ENCODE data around the gene POU2AF3.
A peak's percentile ranks its signal among the peaks of the same experiment; 100 is the strongest.

POU2AF3 gene

DNA sequence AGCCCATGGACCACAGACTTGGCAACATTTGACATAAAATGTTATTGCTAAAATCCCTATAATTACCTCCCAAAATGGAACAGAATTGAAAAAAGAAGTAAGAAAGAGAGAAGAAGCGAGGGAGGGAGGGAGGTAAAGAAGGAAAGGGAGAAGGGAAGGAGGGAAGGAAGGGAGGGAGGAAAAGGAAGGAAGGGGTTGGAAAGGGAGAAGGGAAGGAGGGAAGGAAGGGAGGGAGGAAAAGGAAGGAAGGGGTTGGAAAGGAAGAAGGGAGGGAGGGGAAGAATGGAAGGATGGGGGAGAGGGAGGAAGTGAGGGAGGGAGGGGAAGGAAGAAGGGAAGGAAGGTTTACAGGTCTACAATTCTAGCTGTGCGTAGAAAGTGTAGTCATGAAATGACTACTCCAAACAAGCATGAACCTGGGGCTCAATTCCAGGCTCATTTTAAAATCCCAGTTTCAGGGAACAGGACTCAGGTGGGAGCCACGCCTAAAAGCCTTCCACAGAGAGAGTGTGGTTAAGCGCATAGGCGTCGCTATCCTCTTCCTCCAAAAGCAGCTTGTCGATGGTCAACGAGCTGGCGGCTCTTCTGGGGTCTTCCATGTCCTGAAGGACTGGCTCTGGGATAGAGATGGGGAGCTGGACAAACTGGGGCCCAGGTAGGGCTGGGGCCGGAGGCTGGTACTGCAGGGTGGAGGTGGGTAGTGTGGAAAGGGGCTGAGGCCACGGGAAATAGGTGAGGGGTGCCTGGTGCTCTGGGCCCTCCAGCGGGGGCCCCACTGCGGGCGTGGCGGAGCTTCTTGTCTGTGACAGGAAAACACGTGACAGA, 55.6 kb downstream of the POU2AF3 start:
- H3K27ac ChIP-seq (ENCODE audit: low read depth, low read length, poor library complexity, severe bottlenecking), result peak overlapping the region; percentile 28
- no peaks in the 10 kb centered on the region for H4K20me1 ChIP-seq (ENCODE audit: insufficient read depth, low read length)
- H3K9me2 ChIP-seq (ENCODE audit: low read depth, low read length), result no peaks in the 10 kb centered on the region
- H3K4me2 ChIP-seq (ENCODE audit: low read length), result no peak overlapping the region
- H3K9me3 ChIP-seq (ENCODE audit: low read length), result no peaks in the 10 kb centered on the region
- H3K4me3 ChIP-seq (ENCODE audit: low read depth, low read length, poor library complexity, severe bottlenecking), result no peak overlapping the region
- H3K79me2 ChIP-seq (ENCODE audit: insufficient read depth, low read length), result no peaks in the 10 kb centered on the region
- peaks cover 19% of the 10 kb centered on the region; the same call in 1 of the 2 replicates for H3F3A ChIP-seq (ENCODE audit: insufficient read depth, low read length)
- H3K36me3 ChIP-seq (ENCODE audit: insufficient read depth, low read length), result peaks cover 95% of the 10 kb centered on the region
- no peak overlapping the region for H3K9ac ChIP-seq (ENCODE audit: low read length)
- TF ChIP-seq CTCF (IDR thresholded peaks at IDR 0.05; ENCODE audit: low read length) (no peak), EZH2 (IDR thresholded peaks at IDR 0.05; ENCODE audit: borderline replicate concordance, low read length) (no peak)
- peaks cover 49% of the 10 kb centered on the region for H3K4me1 ChIP-seq (ENCODE audit: insufficient read depth, low read length, severe bottlenecking)
- H2AFZ ChIP-seq (ENCODE audit: low read length), result no peak overlapping the region
- no peaks in the 10 kb centered on the region for H3K27me3 ChIP-seq (ENCODE audit: insufficient read depth, low read length)

- peaks cover 18% of the 10 kb centered on the region; the same call in 1 of the 2 replicates for H3F3A ChIP-seq (ENCODE audit: insufficient read depth, low read length)
- H2AFZ ChIP-seq (ENCODE audit: low read length), result no peak overlapping the region
- H3K36me3 ChIP-seq (ENCODE audit: insufficient read depth, low read length), result peaks cover 97% of the 10 kb centered on the region
- no peak overlapping the region for H3K4me2 ChIP-seq (ENCODE audit: low read length)
- H3K9me2 ChIP-seq (ENCODE audit: low read depth, low read length), result no peaks in the 10 kb centered on the region
- H3K9ac ChIP-seq (ENCODE audit: low read length), result no peak overlapping the region
- H3K9me3 ChIP-seq (ENCODE audit: low read length), result no peaks in the 10 kb centered on the region
- H3K27me3 ChIP-seq (ENCODE audit: insufficient read depth, low read length), result no peaks in the 10 kb centered on the region
- no peaks in the 10 kb centered on the region for H3K79me2 ChIP-seq (ENCODE audit: insufficient read depth, low read length)
- H3K27ac ChIP-seq (ENCODE audit: low read depth, low read length, poor library complexity, severe bottlenecking), result peak overlapping the region; percentile 28
- no peak overlapping the region for H3K4me3 ChIP-seq (ENCODE audit: low read depth, low read length, poor library complexity, severe bottlenecking)
- H4K20me1 ChIP-seq (ENCODE audit: insufficient read depth, low read length), result no peaks in the 10 kb centered on the region
- H3K4me1 ChIP-seq (ENCODE audit: insufficient read depth, low read length, severe bottlenecking), result peaks cover 55% of the 10 kb centered on the region
- TF ChIP-seq EZH2 (IDR thresholded peaks at IDR 0.05; ENCODE audit: borderline replicate concordance, low read length), result no peak
- no peak for TF ChIP-seq CTCF (IDR thresholded peaks at IDR 0.05; ENCODE audit: low read length)
Observed at GRCh38 chr11:111354601-111354891, 56.2 kb downstream of the POU2AF3 start.

GRCh38 chr11:111355101-111355500, 56.8 kb downstream of the POU2AF3 start:
- H2AFZ ChIP-seq (ENCODE audit: low read length), result no peak overlapping the region
- no peak overlapping the region for H3K4me2 ChIP-seq (ENCODE audit: low read length)
- H3K4me3 ChIP-seq (ENCODE audit: low read depth, low read length, poor library complexity, severe bottlenecking), result no peak overlapping the region
- peak overlapping the region; percentile 28 for H3K27ac ChIP-seq (ENCODE audit: low read depth, low read length, poor library complexity, severe bottlenecking)
- H3K9ac ChIP-seq (ENCODE audit: low read length), result no peak overlapping the region
- no peaks in the 10 kb centered on the region for H3K9me3 ChIP-seq (ENCODE audit: low read length)
- H3K36me3 ChIP-seq (ENCODE audit: insufficient read depth, low read length), result peaks cover 100% of the 10 kb centered on the region
- H3K9me2 ChIP-seq (ENCODE audit: low read depth, low read length), result no peaks in the 10 kb centered on the region
- TF ChIP-seq CTCF (IDR thresholded peaks at IDR 0.05; ENCODE audit: low read length) (no peak; the same call in 1 of the 2 replicates), EZH2 (IDR thresholded peaks at IDR 0.05; ENCODE audit: borderline replicate concordance, low read length) (no peak)
- H3K27me3 ChIP-seq (ENCODE audit: insufficient read depth, low read length), result no peaks in the 10 kb centered on the region
- H3F3A ChIP-seq (ENCODE audit: insufficient read depth, low read length), result 0 out of 2 replicates have a peak, but pooled peaks cover 13% of the 10 kb centered on the region
- no peaks in the 10 kb centered on the region for H4K20me1 ChIP-seq (ENCODE audit: insufficient read depth, low read length)
- H3K79me2 ChIP-seq (ENCODE audit: insufficient read depth, low read length), result no peaks in the 10 kb centered on the region
- H3K4me1 ChIP-seq (ENCODE audit: insufficient read depth, low read length, severe bottlenecking), result peaks cover 61% of the 10 kb centered on the region

All from OCI-LY1 (cell line).